HL-60 (cell line): ENCODE measurements around the gene ANKRD63.
A peak's percentile ranks its signal among the peaks of the same experiment; 100 is the strongest.

Experiments
- DNase-seq, 2 experiments: peaks; one replicate each; pipeline ENCODE4 v3.0.0-alpha.2; 2010 to 2020; ENCODE audit warnings: low read depth in 1 of 2, low spot score in 1 of 2
- H3K27ac ChIP-seq: fragments of 250-450 bp; sonication (Bioruptor Pico); replicated peaks from 2 replicates; pipeline ENCODE4 v1.5.1; 2020; ENCODE audit warnings: mild to moderate bottlenecking, moderate library complexity
- H3K27me3 ChIP-seq: fragments of 250-450 bp; sonication (Bioruptor Pico); 2 replicates; pipeline ENCODE4 v1.5.1; 2021; ENCODE audit warnings: mild to moderate bottlenecking, moderate library complexity; ENCODE audit not compliant: insufficient read depth, poor library complexity, severe bottlenecking
- H3K4me3 ChIP-seq: replicated peaks from 2 replicates; pipeline ENCODE4 v1.5.1; 2011; ENCODE audit warnings: mild to moderate bottlenecking, control low read depth, low read length; ENCODE audit not compliant: insufficient read depth
- CTCF ChIP-seq: IDR thresholded peaks from one replicate; pipeline ENCODE4 v1.5.1; 2011; ENCODE audit warnings: low read length, control low read depth, inconsistent platforms; ENCODE audit not compliant: insufficient read depth
- GABPA ChIP-seq: IDR thresholded peaks from 2 replicates; pipeline ENCODE4 v1.6.1; 2012; ENCODE audit warnings: low read depth
- POLR2AphosphoS5 ChIP-seq: IDR thresholded peaks from 2 replicates; pipeline ENCODE4 v1.6.1; 2012; ENCODE audit warnings: low read depth
- SPI1 ChIP-seq: IDR thresholded peaks from 2 replicates; pipeline ENCODE4 v1.6.1; 2012; ENCODE audit warnings: low read depth, mild to moderate bottlenecking, borderline replicate concordance
- TF ChIP-seq, protein P1 (sequence below): IDR thresholded peaks from 2 replicates; pipeline ENCODE4 v1.6.1; 2012; ENCODE audit warnings: low read depth; ENCODE audit not compliant: insufficient replicate concordance

The ANKRD63 gene

DNA sequence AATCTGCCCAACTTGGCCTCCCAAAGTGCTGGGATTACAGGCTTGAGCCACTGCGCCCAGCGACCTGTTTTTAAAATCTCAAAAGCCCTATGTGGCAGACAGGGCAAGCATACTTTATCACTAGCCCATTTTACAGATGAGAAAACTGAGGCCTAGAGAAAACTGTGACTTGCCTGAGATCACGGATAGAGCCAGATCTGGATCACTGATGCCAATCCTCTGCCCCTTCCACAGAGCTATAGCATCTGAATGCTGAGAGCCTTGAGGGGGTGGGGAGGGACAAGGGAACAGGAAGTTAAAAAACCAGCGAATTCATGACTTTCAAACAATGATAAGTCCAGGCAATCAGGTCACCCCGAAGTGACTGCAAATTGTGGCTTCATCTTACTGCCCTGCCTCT lies 7.3 kb downstream of the ANKRD63 start:
- TF ChIP-seq POLR2AphosphoS5 = no peak
- TF ChIP-seq CTCF = no peak
- no peak for TF ChIP-seq GABPA
- no peak for TF ChIP-seq SPI1
- TF ChIP-seq, protein P1, sequence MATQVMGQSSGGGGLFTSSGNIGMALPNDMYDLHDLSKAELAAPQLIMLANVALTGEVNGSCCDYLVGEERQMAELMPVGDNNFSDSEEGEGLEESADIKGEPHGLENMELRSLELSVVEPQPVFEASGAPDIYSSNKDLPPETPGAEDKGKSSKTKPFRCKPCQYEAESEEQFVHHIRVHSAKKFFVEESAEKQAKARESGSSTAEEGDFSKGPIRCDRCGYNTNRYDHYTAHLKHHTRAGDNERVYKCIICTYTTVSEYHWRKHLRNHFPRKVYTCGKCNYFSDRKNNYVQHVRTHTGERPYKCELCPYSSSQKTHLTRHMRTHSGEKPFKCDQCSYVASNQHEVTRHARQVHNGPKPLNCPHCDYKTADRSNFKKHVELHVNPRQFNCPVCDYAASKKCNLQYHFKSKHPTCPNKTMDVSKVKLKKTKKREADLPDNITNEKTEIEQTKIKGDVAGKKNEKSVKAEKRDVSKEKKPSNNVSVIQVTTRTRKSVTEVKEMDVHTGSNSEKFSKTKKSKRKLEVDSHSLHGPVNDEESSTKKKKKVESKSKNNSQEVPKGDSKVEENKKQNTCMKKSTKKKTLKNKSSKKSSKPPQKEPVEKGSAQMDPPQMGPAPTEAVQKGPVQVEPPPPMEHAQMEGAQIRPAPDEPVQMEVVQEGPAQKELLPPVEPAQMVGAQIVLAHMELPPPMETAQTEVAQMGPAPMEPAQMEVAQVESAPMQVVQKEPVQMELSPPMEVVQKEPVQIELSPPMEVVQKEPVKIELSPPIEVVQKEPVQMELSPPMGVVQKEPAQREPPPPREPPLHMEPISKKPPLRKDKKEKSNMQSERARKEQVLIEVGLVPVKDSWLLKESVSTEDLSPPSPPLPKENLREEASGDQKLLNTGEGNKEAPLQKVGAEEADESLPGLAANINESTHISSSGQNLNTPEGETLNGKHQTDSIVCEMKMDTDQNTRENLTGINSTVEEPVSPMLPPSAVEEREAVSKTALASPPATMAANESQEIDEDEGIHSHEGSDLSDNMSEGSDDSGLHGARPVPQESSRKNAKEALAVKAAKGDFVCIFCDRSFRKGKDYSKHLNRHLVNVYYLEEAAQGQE = no peak
- Histone ChIP-seq H3K27ac (no peak overlapping the region), H3K4me3 (no peak overlapping the region)

GRCh38 chr15:40274350-40275274 lies 8.3 kb downstream of the ANKRD63 start:
- no peaks in the 10 kb centered on the region for H3K27me3 ChIP-seq

More for the DNA sequence above, 7.3 kb downstream of the ANKRD63 start:
- no peaks in the 10 kb centered on the region for H3K27me3 ChIP-seq
- DNase-seq = no peak

GRCh38 chr15:40273428-40273827 lies 9.4 kb downstream of the ANKRD63 start:
- H3K27ac ChIP-seq = no peak overlapping the region
- H3K4me3 ChIP-seq = no peak overlapping the region
- no peaks in the 10 kb centered on the region for H3K27me3 ChIP-seq
- TF ChIP-seq SPI1 (peak; percentile 64), GABPA (no peak)
- no peak for DNase-seq

More at GRCh38 chr15:40274350-40275274, 8.3 kb downstream of the ANKRD63 start:
- no peak overlapping the region for H3K27ac ChIP-seq
- no peak overlapping the region for H3K4me3 ChIP-seq
- no peak for TF ChIP-seq SPI1
- peak; percentile 100 for TF ChIP-seq CTCF
- DNase-seq = peak; percentile 75 to 87

- H3K27ac ChIP-seq = no peak overlapping the region
- TF ChIP-seq, protein P1 = no peak
- TF ChIP-seq POLR2AphosphoS5 (no peak), CTCF (no peak), SPI1 (no peak), GABPA (no peak)
- no peak overlapping the region for H3K4me3 ChIP-seq
- DNase-seq = no peak
- no peaks in the 10 kb centered on the region for H3K27me3 ChIP-seq
Measured at GRCh38 chr15:40272485-40273056, 10.3 kb downstream of the ANKRD63 start.
